RWPE1 (cell line): Measurements from ENCODE around the gene RHBDF2.
"Not testable (repeated sequence)": the region's sequence is repeated elsewhere in the genome, so short reads cannot be mapped to it uniquely, and the experiment has no call there.

ENCODE experiments used
- CTCF ChIA-PET: fragments of 350-600 bp; sonication (Branson Sonifier 250); formaldehyde crosslinking; extraction: SDS; loops from one replicate; lab custom pipeline; 2021; lab: Yijun Ruan, JAX
- POLR2A ChIA-PET: fragments of 400-600 bp; formaldehyde crosslinking; extraction: SDS; loops from one replicate; lab custom pipeline; 2020; ENCODE audit warnings: antibody characterized with exemption; ENCODE audit not compliant: low non-redundant PET; lab: Yijun Ruan, JAX
- DNase-seq: peaks from one replicate; pipeline ENCODE4 v3.0.0; 2012; ENCODE audit warnings: low spot score
- H3K27ac ChIP-seq: fragments of 450-650 bp; 2 replicates; pipeline ENCODE4 v1.5.1; 2017
- TF ChIP-seq, protein P1 (sequence below): fragments of 450-650 bp; conservative IDR thresholded peaks from 2 replicates; pipeline ENCODE4 v1.5.1; 2017; ENCODE audit warnings: low read depth, mild to moderate bottlenecking

Gene RHBDF2

GRCh38 chr17:76511668-76512365 lies 10.6 kb upstream of the RHBDF2 start:
- TF ChIP-seq, protein P1, sequence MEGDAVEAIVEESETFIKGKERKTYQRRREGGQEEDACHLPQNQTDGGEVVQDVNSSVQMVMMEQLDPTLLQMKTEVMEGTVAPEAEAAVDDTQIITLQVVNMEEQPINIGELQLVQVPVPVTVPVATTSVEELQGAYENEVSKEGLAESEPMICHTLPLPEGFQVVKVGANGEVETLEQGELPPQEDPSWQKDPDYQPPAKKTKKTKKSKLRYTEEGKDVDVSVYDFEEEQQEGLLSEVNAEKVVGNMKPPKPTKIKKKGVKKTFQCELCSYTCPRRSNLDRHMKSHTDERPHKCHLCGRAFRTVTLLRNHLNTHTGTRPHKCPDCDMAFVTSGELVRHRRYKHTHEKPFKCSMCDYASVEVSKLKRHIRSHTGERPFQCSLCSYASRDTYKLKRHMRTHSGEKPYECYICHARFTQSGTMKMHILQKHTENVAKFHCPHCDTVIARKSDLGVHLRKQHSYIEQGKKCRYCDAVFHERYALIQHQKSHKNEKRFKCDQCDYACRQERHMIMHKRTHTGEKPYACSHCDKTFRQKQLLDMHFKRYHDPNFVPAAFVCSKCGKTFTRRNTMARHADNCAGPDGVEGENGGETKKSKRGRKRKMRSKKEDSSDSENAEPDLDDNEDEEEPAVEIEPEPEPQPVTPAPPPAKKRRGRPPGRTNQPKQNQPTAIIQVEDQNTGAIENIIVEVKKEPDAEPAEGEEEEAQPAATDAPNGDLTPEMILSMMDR = no peak
- ChIA-PET CTCF (interaction anchor here (0.8 to 2.6 kb wide), 2 partner anchors 11 kb away, joined by 3 to 10 read pairs; no protein-coding TSS in a partner anchor), POLR2A (no interaction called here)
- H3K27ac ChIP-seq = no peak overlapping the region
- no peak for DNase-seq

GRCh38 chr17:76510831-76511244 lies 9.6 kb upstream of the RHBDF2 start:
- H3K27ac ChIP-seq = no peak overlapping the region
- TF ChIP-seq, protein P1 = no peak
- DNase-seq = no peak
- CTCF ChIA-PET = interaction anchor here (0.7 to 2.6 kb wide), 2 partner anchors 12 to 198 kb away, joined by 3 to 10 read pairs; no protein-coding TSS in a partner anchor
- POLR2A ChIA-PET = interaction anchor here (0.5 kb wide), 1 partner anchor 52 kb away, joined by 6 read pairs; no protein-coding TSS in a partner anchor

DNA sequence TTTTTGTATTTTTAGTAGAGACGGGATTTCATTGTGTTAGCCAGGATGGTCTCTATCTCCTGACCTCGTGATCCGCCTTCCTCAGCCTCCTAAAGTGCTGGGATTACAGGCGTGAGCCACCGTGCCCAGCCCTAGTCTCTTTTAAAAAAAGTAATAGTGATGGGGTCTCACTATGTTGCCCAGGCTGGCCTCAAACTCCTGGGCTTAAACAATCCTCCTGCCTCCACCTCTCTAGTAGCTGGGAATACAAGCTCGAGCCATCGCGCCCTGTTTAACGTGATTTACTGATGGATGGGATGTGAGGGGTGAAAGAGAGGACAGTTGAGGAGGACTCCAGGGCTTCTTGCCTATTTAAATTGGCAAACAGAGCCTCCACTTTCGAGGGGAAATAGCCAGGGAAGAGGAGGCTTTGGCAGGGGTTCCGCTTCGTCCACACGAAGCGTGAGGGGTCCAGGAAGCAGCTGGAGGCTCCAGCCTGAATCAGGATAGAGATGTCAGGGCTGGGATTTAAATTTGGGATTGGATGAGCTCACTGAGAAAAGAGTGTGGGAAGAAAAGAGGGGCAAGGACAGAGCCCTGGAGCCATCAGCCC lies 7.3 kb upstream of the RHBDF2 start:
- DNase-seq, POLR2A ChIA-PET, H3K27ac ChIP-seq: not testable (repeated sequence)
- CTCF ChIA-PET = interaction anchor here (0.9 to 3.8 kb wide), 4 partner anchors 14 to 50 kb away, joined by 3 to 28 read pairs (median 8); partner anchors contain the start of gene AANAT

DNA sequence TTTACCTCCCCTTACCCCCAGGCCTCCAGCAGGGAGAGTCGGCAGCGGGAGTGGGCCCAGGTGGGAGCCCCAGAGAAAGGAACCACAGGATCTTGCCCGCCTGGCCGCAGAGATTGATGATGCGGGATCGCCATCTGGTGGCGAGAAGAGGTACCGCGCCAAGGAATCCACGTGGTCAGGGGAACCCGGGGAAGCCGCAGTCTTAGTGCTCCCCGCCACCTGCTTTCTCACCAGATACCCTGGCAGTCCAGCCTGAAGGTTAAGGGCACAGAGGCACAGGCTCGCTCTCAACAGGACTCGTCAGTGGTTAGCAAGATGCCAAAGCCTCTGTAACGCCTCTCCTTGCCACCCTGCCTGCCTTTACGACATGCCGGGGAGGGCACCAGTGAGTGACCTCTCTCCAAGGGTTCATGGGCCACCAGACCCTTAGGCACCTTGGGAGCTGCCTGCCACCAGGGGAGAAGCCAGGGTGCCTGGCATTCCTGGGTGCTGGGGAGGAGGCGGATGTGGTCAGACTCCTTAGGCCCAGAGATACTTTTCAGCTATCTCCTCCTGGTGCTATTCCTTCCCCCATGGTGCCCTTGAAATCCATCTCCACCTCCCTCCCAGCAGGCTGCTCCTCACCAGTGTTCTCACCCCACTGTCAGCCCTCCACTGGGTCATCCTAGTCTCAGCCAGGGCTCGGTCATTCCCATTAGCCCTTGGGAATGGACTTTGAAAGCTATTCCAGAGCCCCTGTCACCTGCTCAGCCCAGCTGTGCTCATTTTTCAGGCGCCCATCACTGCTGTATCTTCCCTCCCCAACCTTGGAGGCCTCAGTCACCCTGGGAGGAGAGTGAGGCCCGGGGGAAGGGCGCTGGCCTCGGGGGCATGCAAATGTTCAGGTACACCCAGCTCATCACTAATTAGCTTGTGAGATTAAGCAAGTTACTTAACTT lies 5.5 kb upstream of the RHBDF2 start:
- CTCF ChIA-PET = interaction anchor here (0.7 to 3.8 kb wide), 11 partner anchors 17 to 141 kb away, joined by 3 to 28 read pairs (median 5); partner anchors contain the start of gene AANAT
- peak; percentile 81 for DNase-seq
- POLR2A ChIA-PET = no interaction called here

DNA sequence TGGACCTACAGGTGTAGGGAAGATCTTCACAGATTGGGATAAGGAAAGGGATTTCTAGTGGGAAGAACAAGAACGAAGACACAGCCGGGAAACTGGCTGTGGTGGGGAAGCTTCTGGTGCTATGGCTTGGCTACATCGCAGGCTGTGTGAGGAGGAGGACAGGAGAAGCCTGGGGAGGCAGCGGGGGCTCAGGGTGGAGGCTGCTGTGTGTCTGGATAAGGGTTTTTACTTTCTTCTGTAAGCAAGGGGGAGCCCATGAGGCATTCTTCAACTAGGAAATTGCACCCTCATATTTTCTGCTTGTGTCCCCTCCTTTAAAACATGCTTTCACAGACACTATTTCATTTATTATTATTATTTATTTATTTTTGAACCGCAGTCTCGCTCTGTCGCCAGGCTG lies 2.9 kb upstream of the RHBDF2 start:
- CTCF ChIA-PET = interaction anchor here (0.6 kb wide), 1 partner anchor 96 kb away, joined by 3 read pairs; no protein-coding TSS in a partner anchor
- TF ChIP-seq, protein P1 = no peak
- no peak for DNase-seq
- no peak overlapping the region for H3K27ac ChIP-seq
- POLR2A ChIA-PET = no interaction called here

More for the DNA sequence above, 5.5 kb upstream of the RHBDF2 start:
- TF ChIP-seq, protein P1 = peak; percentile 91
- H3K27ac ChIP-seq = no peak overlapping the region

- no peak for DNase-seq
- POLR2A ChIA-PET = interaction anchor here (0.5 to 1.0 kb wide), 3 partner anchors 35 to 239 kb away, joined by 3 to 9 read pairs (median 7); partner anchors contain the start of gene AANAT
- CTCF ChIA-PET = interaction anchor here (1.1 to 1.9 kb wide), 2 partner anchors 44 to 104 kb away, joined by 4 to 8 read pairs; no protein-coding TSS in a partner anchor
- TF ChIP-seq, protein P1 = no peak
- peak overlapping the region; percentile 89 for H3K27ac ChIP-seq
Observed at GRCh38 chr17:76502341-76503211, 1.4 kb upstream of the RHBDF2 start.
